Testis (tissue), 3 donors: ENCODE data around the gene VPS11. TPM values are rescaled to one million over a fixed set of nuclear protein-coding genes. Genes with fewer than 3 reads are reported as not detected.

Source experiments
- DNase-seq: peaks from one replicate; pipeline ENCODE4 v3.0.0-alpha.2; 2019
- H3K27ac ChIP-seq, 2 donors: fragments of 200-600 bp; sonication (generic); one replicate each; pipeline ENCODE4 v1.5.1; 2019
- H3K27me3 ChIP-seq: fragments of 200-600 bp; sonication (generic); one replicate; pipeline ENCODE4 v1.5.1; 2019
- H3K36me3 ChIP-seq: fragments of 200-600 bp; sonication (generic); one replicate; pipeline ENCODE4 v1.5.1; 2017; ENCODE audit warnings: low read depth; ENCODE audit errors: missing control alignments
- H3K4me1 ChIP-seq: fragments of 200-600 bp; sonication (generic); one replicate; pipeline ENCODE4 v1.5.1; 2019
- H3K4me3 ChIP-seq, 2 donors: fragments of 200-600 bp; sonication (generic); one replicate each; pipeline ENCODE4 v1.5.1; 2017 to 2019
- H3K9me3 ChIP-seq: fragments of 200-600 bp; sonication (generic); one replicate; pipeline ENCODE4 v1.5.1; 2017
- CTCF ChIP-seq, 3 experiments: fragments of 450-650 bp in 2 of 3; fragments of 200-600 bp in 1 of 3; sonication (generic) in 1 of 3; IDR thresholded peaks; one replicate each; pipeline ENCODE4 v1.5.1; 2016 to 2019; ENCODE audit warnings: antibody characterized with exemption in 3 of 3, mild to moderate bottlenecking in 2 of 3, moderate library complexity in 1 of 3
- POLR2A ChIP-seq: fragments of 450-650 bp; IDR thresholded peaks from one replicate; pipeline ENCODE4 v1.6.1; 2017; ENCODE audit warnings: antibody characterized with exemption, mild to moderate bottlenecking, moderate library complexity
- WGBS, 2 donors: methylation state at CpG; one replicate each; pipeline ENCODE4 v1.1.5; 2018; 5-methylcytosine and 5-hydroxymethylcytosine counted together
- intact Hi-C: fragments of 100-400 bp; cut with DNase I; formaldehyde crosslinking; loops from one replicate; pipeline ENCODE4 v1.15.1; 2023; ENCODE audit warnings: low total_unique reads
- polyA plus RNA-seq: library from polyadenylated mRNA; stranded (reverse); fragments of 350-450 nt; fragmentation: Illumina TruSeq; extraction: RNeasy Lipid Tissue Mini Kit (QIAGEN cat#74804); gene quantifications from one replicate; pipeline ENCODE4 v1.2.3, GENCODE V29; 2014; ENCODE audit warnings: low read depth, low replicate concordance; ENCODE audit not compliant: insufficient read depth
- total RNA-seq, 2 donors: library from RNA; depleted of rRNA; stranded (reverse); fragments of >200 nt; gene quantifications; one replicate each; pipeline ENCODE4 v1.2.3, GENCODE V29; 2016

Gene VPS11
- total and polyA plus RNA-seq, 3 donors from 2014 or later = 50.7 to 60.5 (median 56.7) TPM

GRCh38 chr11:119092880-119093842 lies 25.5 kb downstream of the VPS11 start:
- Histone ChIP-seq H3K27me3 (no peaks in the 10 kb centered on the region), H3K9me3 (no peaks in the 10 kb centered on the region), H3K27ac (peak overlapping the region; percentile 83 to 96), H3K4me3 (peak overlapping the region; percentile 77 to 80), H3K4me1 (peaks cover 17% of the 10 kb centered on the region), H3K36me3 (no peaks in the 10 kb centered on the region)
- intact Hi-C loops = loop anchor here (10.0 kb wide), 1 partner anchor 92 kb away; the partner anchor contains the start of gene NHERF4
- no peak for DNase-seq
- 56 to 62% methylated on average over 10 to 12 of the region's 12 CpGs for WGBS, 2 donors
- no peak for TF ChIP-seq POLR2A
- TF ChIP-seq CTCF (IDR thresholded peaks at IDR 0.05) = no peak

GRCh38 chr11:119093942-119094815 lies 26.6 kb downstream of the VPS11 start:
- H3K4me3 ChIP-seq = peak overlapping the region; percentile 77 to 80
- H3K27ac ChIP-seq = peak overlapping the region; percentile 83 to 96
- H3K27me3 ChIP-seq = no peaks in the 10 kb centered on the region
- TF ChIP-seq CTCF (IDR thresholded peaks at IDR 0.05) (no peak), POLR2A (no peak)
- H3K9me3 ChIP-seq = no peaks in the 10 kb centered on the region
- intact Hi-C loops = loop anchor here (10.0 kb wide), 1 partner anchor 91 kb away; the partner anchor contains the start of gene NHERF4
- DNase-seq = peak; percentile 46
- peaks cover 17% of the 10 kb centered on the region for H3K4me1 ChIP-seq
- 1 to 2% methylated on average over 12 to 45 of the region's 81 CpGs for WGBS, 2 donors
- H3K36me3 ChIP-seq = no peaks in the 10 kb centered on the region

GRCh38 chr11:119094816-119095065 lies 27.1 kb downstream of the VPS11 start:
- intact Hi-C loops = loop anchor here (5.0 to 10.0 kb wide), 2 partner anchors 37 to 90 kb away; partner anchors contain the start of genes HYOU1 and NHERF4
- H3K9me3 ChIP-seq = no peaks in the 10 kb centered on the region
- H3K27ac ChIP-seq = peak overlapping the region; percentile 83 to 96
- no peaks in the 10 kb centered on the region for H3K27me3 ChIP-seq
- H3K4me1 ChIP-seq = peaks cover 17% of the 10 kb centered on the region
- peak; percentile 85 for DNase-seq
- TF ChIP-seq POLR2A = no peak
- TF ChIP-seq CTCF (IDR thresholded peaks at IDR 0.05) = peak in 2 of 3 experiments; percentile 55 to 65
- no peaks in the 10 kb centered on the region for H3K36me3 ChIP-seq
- peak overlapping the region; percentile 77 to 80 for H3K4me3 ChIP-seq
- whole genome bisulfite sequencing, 2 donors = 0% methylated on average over 12 of the region's 19 CpGs; no CpG with 5 or more reads in 1 of the 2 donors

GRCh38 chr11:119095066-119095880 lies 27.7 kb downstream of the VPS11 start:
- DNase-seq = peak; percentile 100
- H3K4me1 ChIP-seq = peaks cover 21% of the 10 kb centered on the region
- TF ChIP-seq POLR2A (peak; percentile 74), CTCF (IDR thresholded peaks at IDR 0.05) (peak in 1 of 3 experiments; percentile 15)
- H3K4me3 ChIP-seq = peak overlapping the region; percentile 77 to 80
- H3K27me3 ChIP-seq = no peaks in the 10 kb centered on the region
- WGBS, 2 donors = 0% methylated on average over 19 to 72 of the region's 79 CpGs
- intact Hi-C loops = loop anchor here (5.0 to 10.0 kb wide), 2 partner anchors 38 to 90 kb away; partner anchors contain the start of genes HYOU1 and NHERF4
- peak overlapping the region; percentile 83 to 96 for H3K27ac ChIP-seq
- H3K9me3 ChIP-seq = no peaks in the 10 kb centered on the region
- H3K36me3 ChIP-seq = no peaks in the 10 kb centered on the region
